Type B pancreatic cell (in vitro differentiated cells): ENCODE data around the gene ASXL3. TPM values are rescaled to one million over a fixed set of nuclear protein-coding genes. Genes with fewer than 3 reads are reported as not detected.

Experiments used
- DNase-seq: peaks from one replicate; pipeline ENCODE4 v3.0.0; 2021; ENCODE audit warnings: mixed read lengths; ENCODE audit not compliant: unreplicated experiment; ENCODE audit errors: extremely low spot score
- H3K27ac Mint-ChIP-seq: 2 replicates; pipeline ENCODE4 v1.8.0; 2021; ENCODE audit warnings: mild to moderate bottlenecking, mixed read lengths
- H3K27me3 Mint-ChIP-seq: 2 replicates; pipeline ENCODE4 v1.8.0; 2021; ENCODE audit warnings: mixed read lengths
- H3K36me3 Mint-ChIP-seq: 2 replicates; pipeline ENCODE4 v1.8.0; 2021; ENCODE audit warnings: mixed read lengths
- H3K4me1 Mint-ChIP-seq: one replicate; pipeline ENCODE4 v1.8.0; 2021; ENCODE audit warnings: mixed read lengths; ENCODE audit not compliant: unreplicated experiment
- H3K4me3 Mint-ChIP-seq: 2 replicates; pipeline ENCODE4 v1.8.0; 2021; ENCODE audit warnings: mild to moderate bottlenecking, mixed read lengths
- H3K9me3 Mint-ChIP-seq: 2 replicates; pipeline ENCODE4 v1.8.0; 2021; ENCODE audit warnings: mixed read lengths
- CTCF ChIP-seq: fragments of 200-600 bp; sonication (generic); conservative IDR thresholded peaks from 2 replicates; pipeline ENCODE4 v1.5.0; 2021; ENCODE audit warnings: antibody characterized with exemption, mild to moderate bottlenecking
- total RNA-seq: library from RNA; stranded (reverse); gene quantifications from 2 replicates; pipeline ENCODE4 v1.2.1, GENCODE V29; 2021; ENCODE audit warnings: low replicate concordance

The ASXL3 gene
- total RNA-seq, 1 donor from 2014 or later, result 24.4 TPM

DNA sequence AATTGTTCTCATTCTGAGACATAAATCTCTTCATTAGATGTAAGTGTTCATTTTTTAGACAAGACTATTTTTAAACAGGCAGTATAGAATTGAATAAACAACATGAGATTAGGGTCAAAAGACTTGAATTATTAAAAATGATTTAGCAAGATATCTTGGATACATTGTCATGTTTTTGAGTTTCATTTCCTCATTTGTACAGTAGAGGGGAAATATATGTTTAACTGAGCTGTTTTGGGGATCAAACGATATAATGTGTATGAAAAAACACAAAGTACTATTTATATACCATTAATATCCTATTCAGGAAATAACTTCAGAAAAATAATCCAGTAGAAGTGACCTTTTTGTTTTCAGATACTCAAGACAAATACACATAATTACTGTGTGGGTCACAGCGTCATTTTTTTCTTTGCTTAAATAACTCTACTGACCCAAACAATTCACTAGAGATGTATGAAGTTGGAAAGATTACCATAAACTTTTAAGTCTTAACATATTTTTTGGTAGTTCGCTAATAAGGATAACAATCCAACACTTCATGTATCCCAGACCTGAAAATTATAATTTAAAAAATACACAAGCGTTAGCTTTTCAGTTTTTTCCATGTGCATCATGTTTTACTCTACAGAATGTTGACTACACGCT lies 896 bp upstream of the ASXL3 start:
- Mint-ChIP-seq H3K36me3 (peaks cover 4% of the 10 kb centered on the region), H3K27ac (peak overlapping the region; percentile 99), H3K9me3 (no peaks in the 10 kb centered on the region), H3K4me1 (peaks cover 30% of the 10 kb centered on the region), H3K4me3 (peak overlapping the region; percentile 98), H3K27me3 (no peaks in the 10 kb centered on the region)
- DNase-seq, result no peak
- no peak for TF ChIP-seq CTCF

DNA sequence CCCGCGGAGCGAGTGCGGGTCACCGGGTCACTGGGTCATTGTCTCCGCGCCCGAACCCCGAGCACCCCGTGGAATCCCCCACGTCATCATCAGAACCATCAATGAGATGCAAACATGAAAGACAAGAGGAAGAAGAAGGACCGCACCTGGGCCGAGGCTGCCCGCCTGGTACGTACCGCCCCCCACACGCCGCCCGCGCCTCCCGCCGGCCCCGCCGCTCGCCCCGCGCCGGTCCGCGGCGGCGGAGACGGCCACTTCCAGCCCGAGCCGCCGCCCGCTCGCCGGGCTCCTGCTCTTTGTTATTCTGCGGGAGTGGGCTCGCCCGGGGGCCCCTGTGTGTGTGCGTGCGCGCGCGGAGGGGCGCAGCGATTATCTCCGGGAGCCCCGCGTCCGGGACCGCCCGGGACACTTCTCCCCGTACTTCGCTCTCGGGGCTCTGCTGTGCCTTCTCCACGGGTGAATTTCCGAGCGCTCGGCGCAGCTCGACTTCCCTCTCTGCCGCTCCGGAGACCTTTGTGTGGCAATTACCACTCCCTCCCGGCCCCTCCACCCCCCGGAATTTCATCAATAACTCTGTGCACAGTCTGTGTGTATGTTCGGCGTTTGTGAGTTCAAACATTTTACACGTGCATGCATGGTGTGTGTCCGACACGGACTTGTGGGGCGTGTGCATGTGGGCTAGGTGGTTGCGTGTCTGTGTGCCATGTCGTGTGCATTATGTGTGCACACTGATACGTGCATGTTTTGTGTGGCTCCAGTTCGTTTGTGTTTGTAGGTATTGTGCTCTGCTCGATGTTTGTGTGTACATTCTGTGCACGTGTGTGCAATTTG lies 714 bp downstream of the ASXL3 start:
- H3K27ac Mint-ChIP-seq, result no peak overlapping the region
- no peaks in the 10 kb centered on the region for H3K27me3 Mint-ChIP-seq
- peaks cover 19% of the 10 kb centered on the region for H3K4me1 Mint-ChIP-seq

GRCh38 chr18:33579349-33580215 lies 1.6 kb downstream of the ASXL3 start:
- H3K27ac Mint-ChIP-seq, result no peak overlapping the region
- no peaks in the 10 kb centered on the region for H3K27me3 Mint-ChIP-seq
- no peak for DNase-seq
- peaks cover 4% of the 10 kb centered on the region for H3K36me3 Mint-ChIP-seq
- no peak overlapping the region for H3K4me3 Mint-ChIP-seq
- no peak for TF ChIP-seq CTCF
- H3K9me3 Mint-ChIP-seq, result no peaks in the 10 kb centered on the region
- H3K4me1 Mint-ChIP-seq, result peaks cover 24% of the 10 kb centered on the region

More for the DNA sequence above, 714 bp downstream of the ASXL3 start:
- H3K36me3 Mint-ChIP-seq, result peaks cover 4% of the 10 kb centered on the region
- H3K9me3 Mint-ChIP-seq, result no peaks in the 10 kb centered on the region
- H3K4me3 Mint-ChIP-seq, result peak overlapping the region; percentile 83
- no peak for TF ChIP-seq CTCF
- DNase-seq, result peak; percentile 73

GRCh38 chr18:33580546-33580945 lies 2.5 kb downstream of the ASXL3 start:
- H3K27ac Mint-ChIP-seq, result no peak overlapping the region
- H3K9me3 Mint-ChIP-seq, result no peaks in the 10 kb centered on the region

More at GRCh38 chr18:33580546-33580945, 2.5 kb downstream of the ASXL3 start:
- Mint-ChIP-seq H3K4me1 (peaks cover 22% of the 10 kb centered on the region), H3K4me3 (no peak overlapping the region), H3K36me3 (peaks cover 4% of the 10 kb centered on the region), H3K27me3 (no peaks in the 10 kb centered on the region)
- DNase-seq, result no peak
- TF ChIP-seq CTCF, result no peak
